ENCODE results near the gene PAPPA.

Gene PAPPA

GRCh38 chr9:116279230-116279629 is 125.6 kb downstream of the PAPPA start:
- TF ChIP-seq CTCF (IDR thresholded peaks at IDR 0.05; ENCODE audit: low read depth, low read length, missing control alignments), result no peak
- H3K4me3 ChIP-seq (replicated peaks; ENCODE audit: low read depth, low read length), result no peak overlapping the region
- no peak for DNase-seq (ENCODE audit: extremely low read depth, low read depth)

GRCh38 chr9:116280529-116280928 is 126.9 kb downstream of the PAPPA start:
- DNase-seq (ENCODE audit: extremely low read depth, low read depth), result no peak
- TF ChIP-seq CTCF (IDR thresholded peaks at IDR 0.05; ENCODE audit: low read depth, low read length, missing control alignments), result no peak
- H3K4me3 ChIP-seq (replicated peaks; ENCODE audit: low read depth, low read length), result no peak overlapping the region

GRCh38 chr9:116282597-116282996 is 129.0 kb downstream of the PAPPA start:
- no peak for TF ChIP-seq CTCF (IDR thresholded peaks at IDR 0.05; ENCODE audit: low read depth, low read length, missing control alignments)
- no peak for DNase-seq (ENCODE audit: extremely low read depth, low read depth)
- no peak overlapping the region for H3K4me3 ChIP-seq (replicated peaks; ENCODE audit: low read depth, low read length)

- no peak for DNase-seq (ENCODE audit: extremely low read depth, low read depth)
- no peak for TF ChIP-seq CTCF (IDR thresholded peaks at IDR 0.05; ENCODE audit: low read depth, low read length, missing control alignments)
- no peak overlapping the region for H3K4me3 ChIP-seq (replicated peaks; ENCODE audit: low read depth, low read length)
Observed at GRCh38 chr9:116284518-116284917, 130.9 kb downstream of the PAPPA start.

- H3K4me3 ChIP-seq (replicated peaks; ENCODE audit: low read depth, low read length), result no peak overlapping the region
- no peak for DNase-seq (ENCODE audit: extremely low read depth, low read depth)
- peak; percentile 19 for TF ChIP-seq CTCF (IDR thresholded peaks at IDR 0.05; ENCODE audit: low read depth, low read length, missing control alignments)
Observed at GRCh38 chr9:116285320-116285719, 131.7 kb downstream of the PAPPA start.

GRCh38 chr9:116286297-116286696 is 132.7 kb downstream of the PAPPA start:
- H3K4me3 ChIP-seq (replicated peaks; ENCODE audit: low read depth, low read length), result no peak overlapping the region
- no peak for TF ChIP-seq CTCF (IDR thresholded peaks at IDR 0.05; ENCODE audit: low read depth, low read length, missing control alignments)
- no peak for DNase-seq (ENCODE audit: extremely low read depth, low read depth)

- H3K4me3 ChIP-seq (replicated peaks; ENCODE audit: low read depth, low read length), result no peak overlapping the region
- no peak for TF ChIP-seq CTCF (IDR thresholded peaks at IDR 0.05; ENCODE audit: low read depth, low read length, missing control alignments)
- no peak for DNase-seq (ENCODE audit: extremely low read depth, low read depth)
Observed at GRCh38 chr9:116287721-116288120, 134.1 kb downstream of the PAPPA start.
